Measurements from ENCODE around the gene ZNF516. TPM values are rescaled to one million over a fixed set of nuclear protein-coding genes. Genes with fewer than 3 reads are reported as not detected.

ZNF516 gene
- total and polyA plus RNA-seq, 4 donors = 2.5 to 12.2 (median 7.6) TPM

GRCh38 chr18:76397631-76398030 is 97.4 kb downstream of the ZNF516 start (continued):
- TF ChIP-seq RAD21 (IDR thresholded peaks at IDR 0.05) (no peak), HNF4G (IDR thresholded peaks at IDR 0.05) (no peak), RXRA (IDR thresholded peaks at IDR 0.05) (no peak), FOXA1 (IDR thresholded peaks at IDR 0.05) (no peak), NR2F2 (IDR thresholded peaks at IDR 0.05) (no peak), HNF4A (conservative IDR thresholded peaks at IDR 0.05) (no peak), JUND (IDR thresholded peaks at IDR 0.05) (no peak), TAF1 (conservative IDR thresholded peaks at IDR 0.05) (no peak)
- TF ChIP-seq, protein P1, sequence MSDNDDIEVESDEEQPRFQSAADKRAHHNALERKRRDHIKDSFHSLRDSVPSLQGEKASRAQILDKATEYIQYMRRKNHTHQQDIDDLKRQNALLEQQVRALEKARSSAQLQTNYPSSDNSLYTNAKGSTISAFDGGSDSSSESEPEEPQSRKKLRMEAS (IDR thresholded peaks at IDR 0.05) = no peak

DNA sequence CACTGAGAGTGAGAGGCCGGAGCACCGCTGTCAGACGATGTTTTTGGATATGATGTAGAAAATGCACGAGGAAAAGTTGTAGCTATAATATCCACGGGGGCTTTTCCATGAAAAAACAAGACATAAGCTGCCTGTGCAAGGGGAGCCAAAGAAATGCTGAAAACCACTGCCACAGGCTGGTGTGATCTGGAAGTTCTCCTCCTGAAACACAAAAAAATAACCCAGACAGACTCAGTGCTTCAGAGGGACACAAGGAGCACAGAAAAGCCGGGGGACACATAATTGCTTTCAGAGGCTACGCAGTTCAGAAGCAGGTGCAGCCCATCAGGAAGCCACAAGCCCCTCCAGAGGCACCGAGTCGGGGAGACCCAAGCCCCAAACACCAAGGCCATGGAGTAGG is 98.2 kb downstream of the ZNF516 start:
- H3K4me1 ChIP-seq (ENCODE audit: control insufficient read depth in 4 of 4, insufficient read depth in 4 of 4, low read length in 3 of 4) = peaks cover 0 to 21% (median 5%) of the 10 kb centered on the region in 4 donors
- no peak for DNase-seq (ENCODE audit: low spot score)
- no peak overlapping the region for H3K9ac ChIP-seq (ENCODE audit: low read depth in 1 of 2, low read length in 2 of 2)
- no peaks in the 10 kb centered on the region for H3K9me3 ChIP-seq (ENCODE audit: control insufficient read depth in 4 of 4, low read length in 3 of 4)
- no peak overlapping the region for H3K27ac ChIP-seq (ENCODE audit: low read depth in 1 of 2, low read length in 2 of 2)
- no peak for TF ChIP-seq GABPA (IDR thresholded peaks at IDR 0.05 in 1 of 2, conservative IDR thresholded peaks at IDR 0.05 in 1 of 2)
- TF ChIP-seq YY1 (IDR thresholded peaks at IDR 0.05) = no peak
- TF ChIP-seq NR2F2 (IDR thresholded peaks at IDR 0.05) = no peak
- TF ChIP-seq RXRA (IDR thresholded peaks at IDR 0.05) = no peak
- TF ChIP-seq SP1 (IDR thresholded peaks at IDR 0.05) = no peak
- TF ChIP-seq, protein P2, sequence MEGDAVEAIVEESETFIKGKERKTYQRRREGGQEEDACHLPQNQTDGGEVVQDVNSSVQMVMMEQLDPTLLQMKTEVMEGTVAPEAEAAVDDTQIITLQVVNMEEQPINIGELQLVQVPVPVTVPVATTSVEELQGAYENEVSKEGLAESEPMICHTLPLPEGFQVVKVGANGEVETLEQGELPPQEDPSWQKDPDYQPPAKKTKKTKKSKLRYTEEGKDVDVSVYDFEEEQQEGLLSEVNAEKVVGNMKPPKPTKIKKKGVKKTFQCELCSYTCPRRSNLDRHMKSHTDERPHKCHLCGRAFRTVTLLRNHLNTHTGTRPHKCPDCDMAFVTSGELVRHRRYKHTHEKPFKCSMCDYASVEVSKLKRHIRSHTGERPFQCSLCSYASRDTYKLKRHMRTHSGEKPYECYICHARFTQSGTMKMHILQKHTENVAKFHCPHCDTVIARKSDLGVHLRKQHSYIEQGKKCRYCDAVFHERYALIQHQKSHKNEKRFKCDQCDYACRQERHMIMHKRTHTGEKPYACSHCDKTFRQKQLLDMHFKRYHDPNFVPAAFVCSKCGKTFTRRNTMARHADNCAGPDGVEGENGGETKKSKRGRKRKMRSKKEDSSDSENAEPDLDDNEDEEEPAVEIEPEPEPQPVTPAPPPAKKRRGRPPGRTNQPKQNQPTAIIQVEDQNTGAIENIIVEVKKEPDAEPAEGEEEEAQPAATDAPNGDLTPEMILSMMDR (IDR thresholded peaks at IDR 0.05; ENCODE audit: low read depth, low read length, missing input control) = no peak
- TF ChIP-seq JUND (IDR thresholded peaks at IDR 0.05) = no peak
- no peak for TF ChIP-seq ZBTB33 (IDR thresholded peaks at IDR 0.05)
- TF ChIP-seq ATF3 (IDR thresholded peaks at IDR 0.05) = no peak
- TF ChIP-seq, protein P3, sequence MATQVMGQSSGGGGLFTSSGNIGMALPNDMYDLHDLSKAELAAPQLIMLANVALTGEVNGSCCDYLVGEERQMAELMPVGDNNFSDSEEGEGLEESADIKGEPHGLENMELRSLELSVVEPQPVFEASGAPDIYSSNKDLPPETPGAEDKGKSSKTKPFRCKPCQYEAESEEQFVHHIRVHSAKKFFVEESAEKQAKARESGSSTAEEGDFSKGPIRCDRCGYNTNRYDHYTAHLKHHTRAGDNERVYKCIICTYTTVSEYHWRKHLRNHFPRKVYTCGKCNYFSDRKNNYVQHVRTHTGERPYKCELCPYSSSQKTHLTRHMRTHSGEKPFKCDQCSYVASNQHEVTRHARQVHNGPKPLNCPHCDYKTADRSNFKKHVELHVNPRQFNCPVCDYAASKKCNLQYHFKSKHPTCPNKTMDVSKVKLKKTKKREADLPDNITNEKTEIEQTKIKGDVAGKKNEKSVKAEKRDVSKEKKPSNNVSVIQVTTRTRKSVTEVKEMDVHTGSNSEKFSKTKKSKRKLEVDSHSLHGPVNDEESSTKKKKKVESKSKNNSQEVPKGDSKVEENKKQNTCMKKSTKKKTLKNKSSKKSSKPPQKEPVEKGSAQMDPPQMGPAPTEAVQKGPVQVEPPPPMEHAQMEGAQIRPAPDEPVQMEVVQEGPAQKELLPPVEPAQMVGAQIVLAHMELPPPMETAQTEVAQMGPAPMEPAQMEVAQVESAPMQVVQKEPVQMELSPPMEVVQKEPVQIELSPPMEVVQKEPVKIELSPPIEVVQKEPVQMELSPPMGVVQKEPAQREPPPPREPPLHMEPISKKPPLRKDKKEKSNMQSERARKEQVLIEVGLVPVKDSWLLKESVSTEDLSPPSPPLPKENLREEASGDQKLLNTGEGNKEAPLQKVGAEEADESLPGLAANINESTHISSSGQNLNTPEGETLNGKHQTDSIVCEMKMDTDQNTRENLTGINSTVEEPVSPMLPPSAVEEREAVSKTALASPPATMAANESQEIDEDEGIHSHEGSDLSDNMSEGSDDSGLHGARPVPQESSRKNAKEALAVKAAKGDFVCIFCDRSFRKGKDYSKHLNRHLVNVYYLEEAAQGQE (IDR thresholded peaks at IDR 0.05) = no peak
- no peak for TF ChIP-seq FOXA2 (IDR thresholded peaks at IDR 0.05)
- TF ChIP-seq RAD21 (IDR thresholded peaks at IDR 0.05) = no peak
- no peak for TF ChIP-seq EGR1 (IDR thresholded peaks at IDR 0.05; ENCODE audit: low read depth in 2 of 2)
- no peak for TF ChIP-seq HNF4A (conservative IDR thresholded peaks at IDR 0.05)
- H3K27me3 ChIP-seq (ENCODE audit: control insufficient read depth in 4 of 4, insufficient read depth in 4 of 4, low read length in 3 of 4) = no peaks in the 10 kb centered on the region
- WGBS = 90% methylated on average over 9 of the region's 9 CpGs
- H3K36me3 ChIP-seq (ENCODE audit: control insufficient read depth in 4 of 4, insufficient read depth in 3 of 4, low read depth in 1 of 4, low read length in 3 of 4) = peaks cover 0 to 2% (median 0%) of the 10 kb centered on the region in 4 donors
- no peak overlapping the region for H3K4me3 ChIP-seq (ENCODE audit: low read depth in 1 of 3, low read length in 3 of 3)

Measured in liver (tissue), 9 donors.